Vagina (tissue), 2 donors: ENCODE results near the gene FITM1.

ENCODE experiments used
- POLR2A ChIP-seq, 2 donors: fragments of 450-650 bp; IDR thresholded peaks; one replicate each; pipeline ENCODE4 v1.6.1; 2017; ENCODE audit warnings: antibody characterized with exemption in 2 of 2, mild to moderate bottlenecking in 2 of 2, moderate library complexity in 2 of 2
- TF ChIP-seq, protein P1 (sequence below), 3 experiments: fragments of 450-650 bp in 2 of 3; fragments of 200-600 bp in 1 of 3; sonication (generic) in 1 of 3; IDR thresholded peaks; one replicate each; pipeline ENCODE4 v1.5.1; 2017 to 2019; ENCODE audit warnings: antibody characterized with exemption in 3 of 3, mild to moderate bottlenecking in 2 of 3, moderate library complexity in 2 of 3

GRCh38 chr14:24147761-24148428 lies 17.4 kb downstream of the FITM1 start:
- TF ChIP-seq, protein P1, sequence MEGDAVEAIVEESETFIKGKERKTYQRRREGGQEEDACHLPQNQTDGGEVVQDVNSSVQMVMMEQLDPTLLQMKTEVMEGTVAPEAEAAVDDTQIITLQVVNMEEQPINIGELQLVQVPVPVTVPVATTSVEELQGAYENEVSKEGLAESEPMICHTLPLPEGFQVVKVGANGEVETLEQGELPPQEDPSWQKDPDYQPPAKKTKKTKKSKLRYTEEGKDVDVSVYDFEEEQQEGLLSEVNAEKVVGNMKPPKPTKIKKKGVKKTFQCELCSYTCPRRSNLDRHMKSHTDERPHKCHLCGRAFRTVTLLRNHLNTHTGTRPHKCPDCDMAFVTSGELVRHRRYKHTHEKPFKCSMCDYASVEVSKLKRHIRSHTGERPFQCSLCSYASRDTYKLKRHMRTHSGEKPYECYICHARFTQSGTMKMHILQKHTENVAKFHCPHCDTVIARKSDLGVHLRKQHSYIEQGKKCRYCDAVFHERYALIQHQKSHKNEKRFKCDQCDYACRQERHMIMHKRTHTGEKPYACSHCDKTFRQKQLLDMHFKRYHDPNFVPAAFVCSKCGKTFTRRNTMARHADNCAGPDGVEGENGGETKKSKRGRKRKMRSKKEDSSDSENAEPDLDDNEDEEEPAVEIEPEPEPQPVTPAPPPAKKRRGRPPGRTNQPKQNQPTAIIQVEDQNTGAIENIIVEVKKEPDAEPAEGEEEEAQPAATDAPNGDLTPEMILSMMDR (IDR thresholded peaks at IDR 0.05), result no peak
- no peak for TF ChIP-seq POLR2A (IDR thresholded peaks at IDR 0.05)
